NCI-H1048 (cell line): ENCODE measurements around the gene LONRF2.

Experiments used
- DNase-seq: peaks from one replicate; lab custom pipeline; 2025; lab: John Stamatoyannopoulos, UW

LONRF2 gene

GRCh38 chr2:100301881-100302584 lies 20.3 kb downstream of the LONRF2 start:
- no peak for DNase-seq

GRCh38 chr2:100299548-100299947 lies 22.8 kb downstream of the LONRF2 start:
- DNase-seq = no peak

GRCh38 chr2:100297511-100297910 lies 24.8 kb downstream of the LONRF2 start:
- no peak for DNase-seq

GRCh38 chr2:100294162-100294497 lies 28.2 kb downstream of the LONRF2 start:
- DNase-seq = no peak

- no peak for DNase-seq
Observed at GRCh38 chr2:100293341-100294161, 28.8 kb downstream of the LONRF2 start.

- DNase-seq = no peak
Observed at GRCh38 chr2:100292022-100292580, 30.2 kb downstream of the LONRF2 start.

- DNase-seq = no peak
Observed at GRCh38 chr2:100291152-100291970, 30.9 kb downstream of the LONRF2 start.

- DNase-seq = no peak
Observed at GRCh38 chr2:100290718-100291151, 31.6 kb downstream of the LONRF2 start.

- no peak for DNase-seq
Observed at GRCh38 chr2:100289020-100289419, 33.3 kb downstream of the LONRF2 start.

GRCh38 chr2:100286318-100286717 lies 36.0 kb downstream of the LONRF2 start:
- no peak for DNase-seq

GRCh38 chr2:100285691-100286090 lies 36.6 kb downstream of the LONRF2 start:
- DNase-seq = no peak

- DNase-seq = no peak
Observed at GRCh38 chr2:100285011-100285410, 37.3 kb downstream of the LONRF2 start.

GRCh38 chr2:100283724-100284501 lies 38.4 kb downstream of the LONRF2 start:
- no peak for DNase-seq

- DNase-seq = no peak
Observed at GRCh38 chr2:100281521-100282438, 40.5 kb downstream of the LONRF2 start.

- DNase-seq = no peak
Observed at GRCh38 chr2:100279586-100280534, 42.4 kb downstream of the LONRF2 start.

- no peak for DNase-seq
Observed at GRCh38 chr2:100278986-100279385, 43.3 kb downstream of the LONRF2 start.

- no peak for DNase-seq
Observed at GRCh38 chr2:100278501-100278900, 43.8 kb downstream of the LONRF2 start.

- no peak for DNase-seq
Observed at GRCh38 chr2:100277540-100278207, 44.6 kb downstream of the LONRF2 start.

- DNase-seq = no peak
Observed at GRCh38 chr2:100276716-100277115, 45.6 kb downstream of the LONRF2 start.
